Heart right ventricle (tissue), 16 donors: ENCODE measurements around the gene LEMD2. TPM values are rescaled to one million over a fixed set of nuclear protein-coding genes. Genes with fewer than 3 reads are reported as not detected.

ENCODE experiments used
- ATAC-seq, 8 donors: fragments of 200-7000 bp; cut with Tn5 transposase; one replicate each; pipeline ENCODE4 v1.9.1; 2020; ENCODE audit warnings: mild to moderate bottlenecking in 8 of 8, moderate library complexity in 8 of 8, moderate number of reproducible peaks in 1 of 8
- DNase-seq, 2 donors: peaks; one replicate each; pipeline ENCODE4 v3.0.0-alpha.2; 2020
- H3K27ac ChIP-seq, 10 donors: fragments of 200-600 bp; sonication (generic) in 2 of 10; one replicate each; pipeline versions ENCODE4 v1.5.0 to v1.8.0; 2020 to 2022; ENCODE audit warnings: mild to moderate bottlenecking in 3 of 10
- H3K27me3 ChIP-seq, 7 donors: fragments of 200-600 bp; one replicate each; pipeline ENCODE4 v1.8.0; 2021 to 2022; ENCODE audit warnings: mild to moderate bottlenecking in 2 of 7
- H3K36me3 ChIP-seq, 9 donors: fragments of 200-600 bp; sonication (generic) in 1 of 9; one replicate each; pipeline versions ENCODE4 v1.5.0 to v1.8.0; 2020 to 2022; ENCODE audit warnings: mild to moderate bottlenecking in 2 of 9
- H3K4me1 ChIP-seq, 9 donors: fragments of 200-600 bp; sonication (generic) in 1 of 9; one replicate each; pipeline versions ENCODE4 v1.5.0 to v1.8.0; 2020 to 2022; ENCODE audit warnings: mild to moderate bottlenecking in 4 of 9
- H3K4me3 ChIP-seq, 10 donors: fragments of 200-600 bp; sonication (generic) in 2 of 10; one replicate each; pipeline versions ENCODE4 v1.5.0 to v1.8.0; 2020 to 2022; ENCODE audit warnings: mild to moderate bottlenecking in 7 of 10, moderate library complexity in 2 of 10
- H3K9me3 ChIP-seq, 11 donors: fragments of 200-600 bp in 10 of 11; sonication (generic) in 2 of 11; one replicate each; pipeline versions ENCODE4 v1.5.0 to v1.8.0; 2013 to 2022; ENCODE audit warnings: mild to moderate bottlenecking in 2 of 11, control low read depth in 1 of 11, moderate library complexity in 1 of 11
- CTCF ChIP-seq, 9 donors: fragments of 200-600 bp; sonication (generic) in 2 of 9; IDR thresholded peaks; one replicate each; pipeline versions ENCODE4 v1.5.0 to v1.8.0; 2021 to 2022; ENCODE audit warnings: antibody characterized with exemption in 9 of 9, mild to moderate bottlenecking in 5 of 9, moderate library complexity in 1 of 9
- WGBS, 2 donors: extraction: QIAGEN DNeasy Blood & Tissue Kit; methylation state at CpG; one replicate each; pipeline ENCODE4 v1.1.7; 2013; ENCODE audit warnings: inconsistent platforms in 1 of 2; 5-methylcytosine and 5-hydroxymethylcytosine counted together
- intact Hi-C, 10 donors: fragments of 100-400 bp; cut with DNase I; formaldehyde crosslinking; loops; one replicate each; pipeline versions ENCODE4 v1.11.1 to v1.14.2; 2022
- polyA plus RNA-seq, 2 donors: library from polyadenylated mRNA; stranded (reverse); fragments of 200-250 nt; gene quantifications; one replicate each; pipeline ENCODE4 v1.2.3, GENCODE V29; 2013
- total RNA-seq, 10 donors: library from RNA; stranded (reverse); fragmentation: NEBNext Ultra II Directional in 3 of 10; extraction: Animal tissue kit (Norgen Biotek cat#: 25700) in 3 of 10; gene quantifications; one replicate each; pipeline versions ENCODE4 v1.2.1 to v1.2.4, GENCODE V29; 2021 to 2023
- donor health status: Arrhythmogenic right ventricular cardiomyopathy.
- donor health status: ischemic (EF 13 %, LVEDD 7.1; RV severe dilation, severe dysfunction).
- donor health status: healthy with polysubstance abuse.
- donor health status: DM: no; HTN: yes; CAD: no.
- donor health status: DM: no; HTN: no; CAD: no.
- donor health status: ischemic (EF 25% LVEDD 6.9; RV normal size, moderate dysfunction).
- donor health status: ischemic (EF 25% LVEDD 5.7; RV mildly dilated, moderate dysfunction).
- donor health status: healthy.
- donor health status: DM: yes; HTN: yes; CAD: no.
- donor health status: Ischemic cardiomyopathy.
- donor health status: ischemic (EF 35%, LVEDD 5.7; RV mildly dilated, moderate dysfunction).
- donor health status: nonischemic (EF 11% LVEDD 7.7; RV severe dilation, severe dysfunction).
- donor health status: DM: yes; HTN: yes; CAD: no.
- donor health status: PGD.
- donor health status: ischemic (EF 29% LVEDD 5.4; RV normal size, mild dysfunction).
- donor health status: nonischemic (EF 23%, LVEDD 6.1; RV moderate dilation, normal function).

LEMD2 gene
- total and polyA plus RNA-seq, 12 donors = 18.5 to 45.9 (median 27.0) TPM

GRCh38 chr6:33757113-33757512 is 31.8 kb downstream of the LEMD2 start:
- no peaks in the 10 kb centered on the region for H3K36me3 ChIP-seq
- 83 to 94% methylated on average over 3 of the region's 3 CpGs for WGBS, 2 donors
- no peak for DNase-seq
- ATAC-seq = no peak
- H3K4me1 ChIP-seq = peaks cover 2 to 20% (median 14%) of the 10 kb centered on the region in 9 donors
- H3K9me3 ChIP-seq = no peaks in the 10 kb centered on the region
- intact Hi-C loops = loop anchor here in 2 of 10 donors (5.0 to 10.0 kb wide), 2 partner anchors 45 to 162 kb away; partner anchors contain the start of gene UQCC2 (in 1 of the 2)
- no peak for TF ChIP-seq CTCF (IDR thresholded peaks at IDR 0.05)
- no peaks in the 10 kb centered on the region for H3K27me3 ChIP-seq
- H3K4me3 ChIP-seq = no peak overlapping the region
- H3K27ac ChIP-seq = no peak overlapping the region

GRCh38 chr6:33756211-33756954 is 32.5 kb downstream of the LEMD2 start:
- intact Hi-C loops = loop anchor here in 2 of 10 donors (5.0 to 10.0 kb wide), 2 partner anchors 44 to 162 kb away; partner anchors contain the start of gene UQCC2 (in 1 of the 2)
- no peak for DNase-seq
- no peak for TF ChIP-seq CTCF (IDR thresholded peaks at IDR 0.05)
- Histone ChIP-seq H3K9me3 (no peaks in the 10 kb centered on the region), H3K27me3 (no peaks in the 10 kb centered on the region), H3K27ac (no peak overlapping the region), H3K36me3 (no peaks in the 10 kb centered on the region), H3K4me1 (peaks cover 0 to 13% (median 7%) of the 10 kb centered on the region in 9 donors), H3K4me3 (no peak overlapping the region)
- ATAC-seq = no peak
- 85 to 86% methylated on average over 12 of the region's 12 CpGs for WGBS, 2 donors

GRCh38 chr6:33755070-33755869 is 33.7 kb downstream of the LEMD2 start:
- Histone ChIP-seq H3K4me1 (peaks cover 0 to 2% (median 0%) of the 10 kb centered on the region in 9 donors), H3K27ac (no peak overlapping the region), H3K27me3 (no peaks in the 10 kb centered on the region), H3K9me3 (no peaks in the 10 kb centered on the region), H3K4me3 (no peak overlapping the region), H3K36me3 (no peaks in the 10 kb centered on the region)
- WGBS, 2 donors = 83 to 84% methylated on average over 13 of the region's 13 CpGs
- intact Hi-C loops = loop anchor here in 2 of 10 donors (5.0 to 10.0 kb wide), 2 partner anchors 43 to 160 kb away; partner anchors contain the start of gene UQCC2 (in 1 of the 2)
- no peak for TF ChIP-seq CTCF (IDR thresholded peaks at IDR 0.05)
- no peak for ATAC-seq
- DNase-seq = no peak

- DNase-seq (no peak), ATAC-seq (no peak)
- no peaks in the 10 kb centered on the region for H3K36me3 ChIP-seq
- no peaks in the 10 kb centered on the region for H3K9me3 ChIP-seq
- H3K4me1 ChIP-seq = no peaks in the 10 kb centered on the region
- H3K4me3 ChIP-seq = no peak overlapping the region
- TF ChIP-seq CTCF (IDR thresholded peaks at IDR 0.05) = no peak
- 88 to 90% methylated on average over 11 of the region's 11 CpGs for WGBS, 2 donors
- no peak overlapping the region for H3K27ac ChIP-seq
- intact Hi-C loops = loop anchor here in 1 of 10 donors (10.0 kb wide), 1 partner anchor 159 kb away; no protein-coding TSS in a partner anchor
- H3K27me3 ChIP-seq = no peaks in the 10 kb centered on the region
Observed at GRCh38 chr6:33754222-33754621, 34.7 kb downstream of the LEMD2 start.
